CMK (cell line): Measurements from ENCODE around the gene TECTA.

ENCODE experiments used
- DNase-seq: peaks from one replicate; pipeline ENCODE4 v3.0.0-alpha.2; 2010; ENCODE audit warnings: low read depth

Gene TECTA, protein sequence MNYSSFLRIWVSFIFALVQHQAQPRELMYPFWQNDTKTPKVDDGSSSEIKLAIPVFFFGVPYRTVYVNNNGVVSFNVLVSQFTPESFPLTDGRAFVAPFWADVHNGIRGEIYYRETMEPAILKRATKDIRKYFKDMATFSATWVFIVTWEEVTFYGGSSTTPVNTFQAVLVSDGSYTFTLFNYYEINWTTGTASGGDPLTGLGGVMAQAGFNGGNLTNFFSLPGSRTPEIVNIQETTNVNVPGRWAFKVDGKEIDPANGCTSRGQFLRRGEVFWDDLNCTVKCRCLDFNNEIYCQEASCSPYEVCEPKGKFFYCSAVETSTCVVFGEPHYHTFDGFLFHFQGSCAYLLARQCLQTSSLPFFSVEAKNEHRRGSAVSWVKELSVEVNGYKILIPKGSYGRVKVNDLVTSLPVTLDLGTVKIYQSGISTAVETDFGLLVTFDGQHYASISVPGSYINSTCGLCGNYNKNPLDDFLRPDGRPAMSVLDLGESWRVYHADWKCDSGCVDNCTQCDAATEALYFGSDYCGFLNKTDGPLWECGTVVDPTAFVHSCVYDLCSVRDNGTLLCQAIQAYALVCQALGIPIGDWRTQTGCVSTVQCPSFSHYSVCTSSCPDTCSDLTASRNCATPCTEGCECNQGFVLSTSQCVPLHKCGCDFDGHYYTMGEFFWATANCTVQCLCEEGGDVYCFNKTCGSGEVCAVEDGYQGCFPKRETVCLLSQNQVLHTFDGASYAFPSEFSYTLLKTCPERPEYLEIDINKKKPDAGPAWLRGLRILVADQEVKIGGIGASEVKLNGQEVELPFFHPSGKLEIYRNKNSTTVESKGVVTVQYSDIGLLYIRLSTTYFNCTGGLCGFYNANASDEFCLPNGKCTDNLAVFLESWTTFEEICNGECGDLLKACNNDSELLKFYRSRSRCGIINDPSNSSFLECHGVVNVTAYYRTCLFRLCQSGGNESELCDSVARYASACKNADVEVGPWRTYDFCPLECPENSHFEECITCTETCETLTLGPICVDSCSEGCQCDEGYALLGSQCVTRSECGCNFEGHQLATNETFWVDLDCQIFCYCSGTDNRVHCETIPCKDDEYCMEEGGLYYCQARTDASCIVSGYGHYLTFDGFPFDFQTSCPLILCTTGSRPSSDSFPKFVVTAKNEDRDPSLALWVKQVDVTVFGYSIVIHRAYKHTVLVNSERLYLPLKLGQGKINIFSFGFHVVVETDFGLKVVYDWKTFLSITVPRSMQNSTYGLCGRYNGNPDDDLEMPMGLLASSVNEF (N-terminal part only)

DNA sequence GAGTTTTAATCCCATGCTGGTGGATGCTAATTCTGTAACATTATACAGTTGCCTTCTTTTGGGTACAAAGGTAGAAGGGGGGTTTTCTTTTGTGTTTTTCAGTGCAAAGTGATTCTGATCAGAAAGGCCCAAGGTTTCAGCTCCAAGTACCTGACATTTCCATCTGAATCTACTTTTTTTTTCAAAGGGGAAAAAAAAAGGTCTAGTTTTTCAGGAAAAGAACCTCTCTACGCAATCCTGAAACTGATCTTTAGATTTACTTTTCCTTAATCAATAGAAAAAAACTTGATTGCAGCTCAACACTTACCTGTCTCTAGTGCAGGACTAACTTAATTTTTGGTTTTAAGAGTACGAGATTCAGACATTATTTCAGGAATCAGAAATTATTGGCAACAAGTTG is at the start of gene TECTA:
Gene TECTA, plus strand, starts transcription at position 301 of the 400 bp plus-strand sequence. CDS start 1,423 bp downstream, outside the sequence.
- DNase-seq: no peak

DNA sequence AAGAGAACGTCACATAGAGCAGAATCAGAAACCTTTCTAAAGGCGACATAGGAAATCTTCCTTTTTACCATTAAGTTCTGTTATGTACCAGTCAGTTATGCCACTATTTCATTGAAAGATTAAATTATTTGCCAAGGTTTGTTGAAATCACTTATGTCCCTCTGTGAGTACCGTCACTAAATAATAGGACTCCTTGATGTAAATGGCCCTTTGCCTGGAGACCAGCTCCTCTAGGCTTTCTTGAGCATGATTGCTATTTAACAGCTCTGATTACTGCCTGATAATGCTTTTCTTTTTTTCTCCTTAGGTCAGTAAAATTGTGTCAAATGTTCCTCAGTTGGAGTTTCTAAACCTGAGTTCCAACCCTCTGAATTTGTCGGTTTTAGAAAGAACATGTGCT is 47.8 kb upstream of the TECTA start:
- DNase-seq: no peak

DNA sequence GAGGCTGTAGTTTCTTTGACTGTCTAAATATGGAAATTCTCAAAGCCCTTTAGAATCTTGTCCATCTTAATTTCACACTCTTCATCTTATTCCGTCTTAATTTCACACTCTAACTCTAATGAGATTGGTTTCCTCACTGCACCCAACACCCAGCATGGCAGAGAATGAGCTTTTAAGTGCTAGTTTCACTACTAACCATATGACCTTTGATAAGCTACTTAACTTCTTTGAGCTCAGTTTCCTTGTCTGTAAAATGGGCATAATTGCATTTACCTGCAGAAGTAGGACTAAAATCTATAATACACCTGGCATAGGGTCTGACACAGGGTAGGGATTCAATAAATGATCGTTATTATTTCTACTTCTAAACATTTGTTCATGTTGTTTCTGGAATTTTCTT is 46.8 kb upstream of the TECTA start:
- DNase-seq: no peak

DNA sequence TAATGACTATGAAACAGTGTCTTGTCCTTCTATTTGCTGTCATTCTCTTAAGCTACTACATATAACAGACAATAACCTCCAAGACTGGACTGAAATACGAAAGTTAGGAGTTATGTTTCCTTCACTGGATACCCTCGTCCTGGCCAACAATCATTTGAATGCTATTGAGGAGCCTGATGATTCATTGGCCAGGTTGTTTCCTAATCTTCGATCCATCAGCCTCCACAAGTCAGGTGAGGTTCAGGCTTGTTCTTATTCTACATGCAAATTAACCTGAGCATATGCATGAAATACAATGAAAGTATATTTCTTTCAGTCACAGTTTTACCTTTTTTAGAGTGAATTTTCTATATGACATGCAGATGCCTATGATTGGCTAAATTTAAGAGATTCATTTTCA is 46.0 kb upstream of the TECTA start:
- DNase-seq: no peak

DNA sequence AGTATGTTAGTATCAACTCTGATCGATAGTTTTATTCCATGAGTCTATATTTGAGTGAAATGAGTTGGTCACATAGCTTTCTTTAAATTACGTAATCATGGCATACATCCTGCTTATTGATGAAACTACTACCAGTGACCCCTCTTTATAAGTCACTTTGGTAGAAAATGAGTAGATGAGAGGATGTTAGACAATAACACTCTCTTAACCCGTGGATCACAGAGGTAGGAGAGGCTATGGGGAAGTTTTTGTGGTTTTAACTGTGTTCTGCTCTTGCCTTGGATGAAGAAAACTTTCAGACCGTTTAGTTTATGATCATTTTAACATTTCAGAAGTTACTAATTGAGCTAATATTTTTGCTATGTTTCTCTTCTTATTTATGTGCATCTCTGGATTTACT is 43.1 kb upstream of the TECTA start:
- DNase-seq: no peak

DNA sequence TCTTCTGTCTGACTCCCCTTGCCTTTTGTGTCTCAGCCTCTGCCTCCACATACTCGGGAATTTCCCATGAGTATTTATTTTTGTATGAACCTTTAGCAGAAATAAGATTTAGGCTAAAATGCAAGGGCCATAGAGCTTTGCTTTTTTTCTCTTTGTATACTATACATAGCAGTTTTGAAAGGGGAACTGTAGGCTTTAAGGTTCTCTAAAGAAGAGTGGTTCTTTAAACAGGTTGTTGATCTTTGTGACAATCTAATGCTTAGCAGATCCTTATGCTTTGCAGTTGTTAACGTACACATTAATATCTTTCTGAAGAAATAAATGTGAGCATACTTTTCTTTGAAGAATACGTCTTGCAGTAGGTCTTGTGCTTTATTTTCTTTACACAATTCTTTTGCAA is 42.1 kb upstream of the TECTA start:
- DNase-seq: no peak

DNA sequence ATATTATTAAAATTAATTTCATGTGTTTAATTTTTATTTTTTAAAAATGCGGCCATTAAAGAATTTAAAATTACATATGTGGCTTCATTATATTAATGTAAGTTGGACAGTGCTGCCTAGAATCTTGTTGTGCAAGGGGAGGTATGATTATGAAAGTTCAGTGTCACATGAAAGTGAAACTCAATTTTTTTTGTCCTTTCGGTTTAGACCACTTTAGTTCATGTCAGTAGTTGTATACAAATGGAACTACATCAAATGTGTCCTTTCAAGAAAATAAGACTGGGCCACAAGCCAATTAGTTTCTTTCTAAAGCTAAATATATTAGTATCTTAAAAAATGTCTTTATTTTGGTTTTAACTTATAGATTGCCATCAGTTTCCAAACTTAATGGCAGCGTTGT is 41.4 kb upstream of the TECTA start:
- no peak for DNase-seq

DNA sequence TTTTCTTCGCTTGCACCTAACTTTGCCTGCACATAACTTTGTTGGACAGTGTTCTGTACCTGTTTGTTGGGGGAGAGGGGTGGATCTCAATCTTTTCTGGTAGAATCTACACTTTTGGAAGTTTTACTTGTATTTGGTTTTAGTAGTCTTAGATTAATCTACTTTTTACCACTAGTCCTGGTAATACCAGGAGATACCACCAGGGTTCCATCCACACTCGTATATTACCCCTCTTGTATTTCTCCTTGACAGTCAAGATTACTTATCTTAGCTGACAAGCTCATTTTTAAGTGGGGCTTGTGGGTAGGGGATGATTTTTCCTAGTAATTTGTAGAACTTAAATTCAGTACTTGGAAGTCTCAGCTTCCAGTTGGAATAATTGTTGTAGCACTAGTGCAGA is 37.3 kb upstream of the TECTA start:
- DNase-seq: no peak

DNA sequence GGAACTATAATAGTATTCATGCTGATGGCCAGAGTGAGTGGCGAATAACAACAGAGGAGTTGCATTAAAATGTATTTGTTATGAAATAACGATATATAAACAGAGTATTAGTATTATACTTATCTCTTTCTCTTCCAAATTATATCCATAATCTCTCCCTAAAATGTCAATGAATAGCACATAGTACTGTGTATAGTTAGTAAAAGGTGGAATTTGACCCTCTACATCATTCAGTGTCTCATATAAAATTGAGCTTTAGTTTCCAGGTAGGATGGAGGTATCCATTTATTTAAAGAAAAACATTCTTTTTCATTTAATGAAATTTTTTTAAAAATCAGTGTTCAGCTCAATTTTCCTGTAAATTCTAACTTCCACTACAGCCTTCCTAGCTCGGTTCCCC is 34.4 kb upstream of the TECTA start:
- no peak for DNase-seq

DNA sequence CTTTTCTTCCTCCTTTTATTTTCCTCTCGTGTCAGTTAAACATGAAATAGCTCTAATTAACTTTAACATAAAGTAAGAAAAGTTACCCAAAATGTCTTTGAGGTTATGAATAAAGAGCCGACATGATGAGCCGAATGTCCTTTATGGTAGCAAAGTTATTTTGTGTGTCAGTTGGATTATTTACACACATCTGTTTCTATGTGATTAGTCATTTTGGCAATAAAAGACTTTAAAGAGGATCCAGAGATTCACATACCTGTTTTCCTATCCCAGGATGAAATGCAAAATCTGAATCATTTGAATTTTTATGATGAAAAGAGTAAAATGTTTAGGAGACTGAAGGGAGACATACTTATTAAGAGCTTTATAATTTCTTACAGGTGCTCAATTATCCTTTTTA is 34.0 kb upstream of the TECTA start:
- DNase-seq: no peak

DNA sequence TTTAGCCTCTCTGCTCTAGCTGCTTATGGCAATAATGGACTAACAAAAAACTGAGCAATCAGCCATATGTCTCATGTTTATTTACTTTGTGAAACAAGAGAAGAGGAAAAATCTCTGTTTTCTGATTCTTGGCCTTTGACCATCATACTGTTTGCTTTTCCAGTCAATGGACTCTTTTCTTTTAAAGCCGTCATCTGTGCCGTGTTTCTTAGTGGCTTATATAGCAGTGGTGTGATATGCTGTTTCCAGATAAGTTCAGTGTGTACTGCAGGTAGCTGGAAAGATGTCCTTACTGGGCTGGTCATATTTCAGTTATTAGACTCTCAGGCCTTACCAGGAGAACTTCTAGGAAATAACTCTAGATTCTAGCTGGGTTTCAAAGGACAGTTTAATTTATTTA is 33.6 kb upstream of the TECTA start:
- DNase-seq: no peak

DNA sequence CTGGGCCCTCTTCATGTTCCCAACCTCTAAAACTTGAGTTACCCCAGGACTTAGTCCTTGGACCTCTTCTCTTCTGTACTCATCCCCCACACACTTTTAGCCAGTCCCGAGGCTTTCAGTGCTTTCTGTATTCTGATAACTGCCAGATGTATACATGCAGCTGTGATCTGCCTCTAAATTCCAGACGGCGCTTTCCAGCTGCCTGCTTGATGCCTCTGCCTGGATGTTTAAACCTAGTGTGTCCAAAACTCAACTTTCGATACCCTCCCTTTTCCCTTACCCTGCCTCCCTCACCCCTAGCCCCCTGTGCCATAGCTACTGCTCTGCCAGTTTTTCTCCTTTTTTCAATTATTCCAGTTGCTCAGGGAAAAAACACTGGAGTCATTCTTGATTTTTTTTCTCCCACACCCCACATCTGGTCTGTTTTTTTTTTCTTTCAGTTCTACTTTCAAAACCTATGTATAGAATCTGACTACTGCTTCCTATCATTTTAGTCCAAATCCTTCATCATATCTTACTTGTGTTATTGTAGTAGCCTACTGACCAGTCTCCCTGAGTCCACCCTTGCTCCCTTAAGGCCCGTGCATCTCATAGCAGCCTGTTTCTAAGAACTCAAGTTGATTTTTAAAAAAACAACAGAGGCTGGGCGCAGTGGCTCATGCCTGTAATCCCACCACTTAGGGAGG is 32.9 kb upstream of the TECTA start:
- DNase-seq: no peak

DNA sequence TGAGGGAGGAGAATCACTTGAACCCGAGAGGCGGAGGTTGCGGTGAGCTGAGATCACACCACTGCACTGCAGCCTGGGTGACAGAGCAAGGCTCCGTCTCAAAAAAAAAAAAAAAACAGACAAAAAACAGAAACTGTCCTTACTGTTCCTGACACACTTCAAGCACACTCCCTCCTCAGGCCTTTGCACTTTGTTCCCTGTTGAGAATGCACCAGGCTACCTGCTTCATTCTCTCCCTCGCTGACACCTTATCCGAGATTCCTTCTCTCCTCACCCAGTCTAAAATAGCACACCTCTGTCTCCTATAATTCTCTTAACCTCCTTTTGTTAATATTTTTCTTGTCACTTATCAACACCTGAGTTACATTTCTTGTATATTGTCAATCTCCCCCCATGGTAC is 32.3 kb upstream of the TECTA start:
- no peak for DNase-seq

DNA sequence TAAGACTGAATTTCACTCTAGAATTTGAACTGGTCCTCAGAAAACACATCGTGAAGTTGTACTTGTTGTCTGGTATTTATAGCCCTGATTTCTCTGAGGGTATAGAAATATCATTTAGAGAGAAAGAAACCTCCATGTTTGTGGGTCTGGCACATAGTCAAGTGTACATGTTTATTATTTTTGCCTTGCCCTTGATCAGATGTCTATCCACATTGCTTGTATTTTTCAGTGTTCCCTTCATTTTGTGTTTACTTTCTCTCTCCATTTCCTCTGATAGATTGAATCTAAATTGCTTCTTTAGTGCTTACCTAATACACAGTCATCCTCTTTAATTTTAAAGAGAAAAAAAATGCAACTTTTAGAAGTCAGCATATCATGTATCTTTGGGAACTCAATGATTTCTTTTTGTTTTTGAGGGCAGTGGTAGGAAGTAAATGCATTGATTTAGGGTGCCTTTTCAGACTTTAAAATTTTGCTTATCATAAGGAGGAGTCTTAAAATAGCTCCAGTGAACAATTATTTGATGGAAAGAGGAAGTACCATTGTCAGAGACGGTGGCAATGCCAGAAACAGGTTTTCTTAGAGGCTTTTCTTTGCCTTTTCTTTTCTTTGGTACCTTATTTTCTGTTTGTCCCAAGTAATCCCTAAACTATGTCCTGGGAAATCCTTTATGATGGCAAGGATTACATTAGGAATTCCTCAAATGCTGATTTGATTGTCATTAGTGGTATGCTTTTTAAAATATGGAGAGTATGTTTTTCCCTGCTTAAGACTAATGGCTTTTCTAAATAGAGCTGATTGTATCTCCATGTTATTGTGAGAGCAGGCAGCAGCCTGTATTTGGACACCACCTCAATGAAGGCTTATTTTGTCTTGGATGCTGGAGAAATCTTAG is 29.8 kb upstream of the TECTA start:
- no peak for DNase-seq

DNA sequence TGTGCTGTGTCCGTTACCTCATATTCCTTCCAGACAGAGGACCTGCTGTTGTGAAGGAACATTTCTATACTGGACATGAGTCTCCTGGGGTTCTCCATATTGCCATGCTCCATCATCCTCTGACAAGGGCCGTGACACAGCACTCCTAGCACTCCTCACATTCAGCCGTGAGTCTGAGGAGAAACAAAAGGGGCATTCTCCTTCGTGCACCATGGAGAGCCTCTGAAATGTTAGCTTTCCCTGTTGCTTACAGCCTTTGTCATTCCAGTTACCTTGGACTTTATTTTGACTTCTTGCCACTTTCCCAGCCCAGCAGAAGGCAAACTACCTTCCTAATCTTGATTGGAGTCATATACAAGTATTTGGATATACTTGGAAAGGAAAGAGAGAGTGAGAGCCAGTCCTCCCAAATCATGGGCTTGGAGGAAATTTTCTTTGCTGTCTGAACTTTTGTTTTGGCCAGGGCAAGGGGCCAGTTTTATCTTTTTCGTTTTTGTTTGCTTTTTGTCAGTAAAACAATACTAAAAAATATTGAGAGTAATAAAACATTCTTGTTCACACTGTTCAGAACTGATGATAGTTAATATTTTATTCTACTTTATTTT is 29.1 kb upstream of the TECTA start:
- no peak for DNase-seq

DNA sequence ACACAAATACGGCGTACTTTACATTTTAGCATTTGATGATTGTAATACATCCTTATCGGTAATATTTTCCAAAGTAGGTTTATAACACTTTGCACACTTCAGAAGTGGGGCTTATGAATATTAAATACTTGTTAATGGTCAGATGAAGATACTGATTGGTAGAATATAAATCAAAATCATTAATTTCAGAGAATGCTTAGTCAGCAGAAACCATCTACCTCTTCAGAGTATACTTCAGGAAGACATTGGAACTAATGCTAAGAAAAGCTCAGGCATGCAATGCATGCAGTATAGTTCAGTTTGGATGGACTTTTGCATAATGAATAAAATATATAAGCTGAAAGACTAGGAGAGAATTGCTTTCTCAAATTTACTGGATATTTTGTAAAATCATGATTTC is 19.7 kb upstream of the TECTA start:
- no peak for DNase-seq

DNA sequence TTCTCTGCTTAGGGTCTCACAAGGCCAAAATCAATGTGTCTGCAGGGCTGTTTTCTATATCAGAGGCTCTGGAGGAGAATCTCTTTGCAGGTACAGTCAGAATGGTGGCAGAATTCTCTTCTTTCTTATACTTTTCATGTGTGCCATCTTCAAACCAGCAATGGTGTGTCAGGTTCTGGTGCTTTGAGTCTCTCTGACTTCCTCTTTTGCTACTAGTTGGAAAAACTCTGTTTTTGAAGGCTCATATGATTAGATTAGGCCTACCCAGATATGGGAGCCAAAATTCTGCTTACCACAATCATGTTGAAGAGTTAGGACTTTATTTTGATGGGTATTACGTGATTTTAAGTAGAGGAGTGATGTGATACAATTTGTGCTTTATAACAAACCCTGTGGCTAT is 18.8 kb upstream of the TECTA start:
- no peak for DNase-seq

DNA sequence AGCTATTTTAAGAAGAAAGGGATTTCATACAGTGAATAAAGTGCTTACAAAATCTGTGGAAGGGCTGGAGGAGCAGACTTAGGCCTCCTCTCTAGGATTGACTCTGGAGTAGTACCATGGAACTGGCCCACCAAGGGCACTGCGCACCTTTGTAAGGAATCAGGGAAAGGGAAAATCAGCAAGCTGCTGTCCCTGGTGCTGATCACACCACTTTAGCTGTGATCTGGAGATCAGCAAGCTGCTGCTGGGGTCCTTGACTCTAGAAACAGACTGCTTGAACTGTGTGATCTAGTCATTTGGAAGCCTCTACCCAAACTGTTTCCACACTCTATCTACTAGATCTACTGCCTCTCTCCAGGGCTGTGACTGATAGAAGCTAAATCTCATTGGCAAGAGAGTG is 18.4 kb upstream of the TECTA start:
- DNase-seq: no peak

DNA sequence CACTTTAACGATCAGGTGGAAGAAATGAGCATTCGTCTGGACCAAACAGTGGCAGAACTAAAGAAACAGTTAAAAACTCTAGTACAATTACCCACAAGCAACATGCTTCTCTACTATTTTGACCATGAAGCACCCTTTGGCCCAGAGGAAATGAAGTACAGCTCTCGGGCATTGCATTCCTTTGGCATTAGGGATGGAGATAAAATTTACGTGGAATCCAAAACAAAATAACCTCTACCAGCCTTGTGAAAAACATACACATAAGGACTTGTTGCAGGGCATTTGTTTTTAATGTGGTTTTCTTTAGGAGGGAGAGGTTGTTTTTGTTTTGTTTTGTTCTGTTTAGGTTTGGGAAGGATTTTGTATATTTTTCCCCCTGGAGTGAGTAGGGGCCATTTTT is 14.2 kb upstream of the TECTA start:
- no peak for DNase-seq

DNA sequence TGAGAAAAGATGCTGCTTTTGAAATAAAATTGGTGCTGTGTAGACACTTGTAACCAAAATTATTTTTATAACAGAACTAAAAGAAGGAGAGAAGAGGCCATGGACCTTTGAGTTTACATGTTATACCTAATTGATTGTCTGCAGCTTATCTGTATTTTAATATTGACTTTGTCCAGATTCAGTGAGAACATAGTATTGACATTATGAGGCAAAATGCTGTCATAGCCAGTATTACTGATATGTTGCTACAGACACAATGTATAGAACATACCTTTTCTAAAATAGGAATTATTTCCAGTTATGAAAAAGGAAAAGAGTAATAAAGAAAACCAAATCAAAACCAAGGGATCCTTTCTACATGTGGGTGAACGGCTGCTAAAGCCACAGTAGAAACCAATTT is 11.5 kb upstream of the TECTA start:
- DNase-seq: no peak
